Activated gamma-delta T cell treated with anti-CD3 and anti-CD28 coated beads, Interleukin-2, amount 50 U/mL, for 16 hours (primary cell): ENCODE data around the gene PAK4.
"Not testable (repeated sequence)": the region's sequence is repeated elsewhere in the genome, so short reads cannot be mapped to it uniquely, and the experiment has no call there.

ENCODE experiments used
- DNase-seq: peaks from one replicate; pipeline ENCODE4 v3.0.0-alpha.2; 2020; ENCODE audit warnings: low read depth

Gene PAK4

GRCh38 chr19:39100500-39101166 lies 25.0 kb upstream of the PAK4 start:
- no peak for DNase-seq

- DNase-seq: no peak
These were observed 22.4 kb upstream of the PAK4 start for GRCh38 chr19:39103151-39103550.

GRCh38 chr19:39104186-39104596 lies 21.4 kb upstream of the PAK4 start:
- no peak for DNase-seq

GRCh38 chr19:39106194-39106593 lies 19.4 kb upstream of the PAK4 start:
- DNase-seq: no peak

GRCh38 chr19:39109641-39110040 lies 15.9 kb upstream of the PAK4 start:
- DNase-seq: no peak

GRCh38 chr19:39110263-39110967 lies 15.2 kb upstream of the PAK4 start:
- DNase-seq: peak; percentile 55

- no peak for DNase-seq
These were observed 13.9 kb upstream of the PAK4 start for GRCh38 chr19:39111593-39112199.

- DNase-seq: no peak
These were observed 13.2 kb upstream of the PAK4 start for GRCh38 chr19:39112338-39112890.

- DNase-seq: no peak
These were observed 12.4 kb upstream of the PAK4 start for GRCh38 chr19:39113199-39113598.

GRCh38 chr19:39115105-39115847 lies 10.3 kb upstream of the PAK4 start:
- no peak for DNase-seq

GRCh38 chr19:39117023-39117422 lies 8.6 kb upstream of the PAK4 start:
- not testable (repeated sequence) for DNase-seq

GRCh38 chr19:39119830-39120229 lies 5.8 kb upstream of the PAK4 start:
- no peak for DNase-seq

GRCh38 chr19:39122934-39123731 lies 2.5 kb upstream of the PAK4 start:
- DNase-seq: no peak

- DNase-seq: no peak
These were observed 1.3 kb upstream of the PAK4 start for GRCh38 chr19:39124136-39124764.

GRCh38 chr19:39125199-39125553 lies 410 bp upstream of the PAK4 start:
- DNase-seq: no peak

- no peak for DNase-seq
These were observed 964 bp downstream of the PAK4 start for GRCh38 chr19:39126312-39127187.

GRCh38 chr19:39127812-39128515 lies 2.4 kb downstream of the PAK4 start:
- DNase-seq: no peak

- no peak for DNase-seq
These were observed 3.0 kb downstream of the PAK4 start for GRCh38 chr19:39128516-39129079.

- DNase-seq: no peak
These were observed 3.5 kb downstream of the PAK4 start for GRCh38 chr19:39129116-39129515.
